ENCODE data around the gene SCLT1.

Gene SCLT1

GRCh38 chr4:128840711-128841318 lies 252.5 kb downstream of the SCLT1 start:
- no peak for DNase-seq (ENCODE audit: low read depth)

GRCh38 chr4:128837679-128838078 lies 255.7 kb downstream of the SCLT1 start:
- no peak for DNase-seq (ENCODE audit: low read depth)

GRCh38 chr4:128837198-128837597 lies 256.1 kb downstream of the SCLT1 start:
- no peak for DNase-seq (ENCODE audit: low read depth)

- no peak for DNase-seq (ENCODE audit: low read depth)
Observed at GRCh38 chr4:128835498-128836222, 257.7 kb downstream of the SCLT1 start.

All from T-helper 22 cell (primary cell).